ENCODE data around the gene CTBP2.
"Not testable (repeated sequence)": the region's sequence is repeated elsewhere in the genome, so short reads cannot be mapped to it uniquely, and the experiment has no call there.

The CTBP2 gene

GRCh38 chr10:125179107-125179506, 18.7 kb upstream of the CTBP2 start:
- DNase-seq, result not testable (repeated sequence)

- no peak for DNase-seq
Observed at GRCh38 chr10:125177641-125178640, 17.6 kb upstream of the CTBP2 start.

GRCh38 chr10:125175807-125176206, 15.4 kb upstream of the CTBP2 start:
- DNase-seq, result no peak

GRCh38 chr10:125174360-125174759, 14.0 kb upstream of the CTBP2 start:
- DNase-seq, result no peak

GRCh38 chr10:125172694-125173093, 12.3 kb upstream of the CTBP2 start:
- no peak for DNase-seq

- no peak for DNase-seq
Observed at GRCh38 chr10:125171402-125172306, 11.3 kb upstream of the CTBP2 start.

GRCh38 chr10:125169915-125170314, 9.6 kb upstream of the CTBP2 start:
- no peak for DNase-seq

- no peak for DNase-seq
Observed at GRCh38 chr10:125169279-125169678, 8.9 kb upstream of the CTBP2 start.

- DNase-seq, result no peak
Observed at GRCh38 chr10:125166658-125167057, 6.3 kb upstream of the CTBP2 start.

GRCh38 chr10:125165584-125166573, 5.5 kb upstream of the CTBP2 start:
- no peak for DNase-seq

GRCh38 chr10:125164421-125164820, 4.1 kb upstream of the CTBP2 start:
- DNase-seq, result no peak

- no peak for DNase-seq
Observed at GRCh38 chr10:125163803-125164202, 3.4 kb upstream of the CTBP2 start.

GRCh38 chr10:125163312-125163711, 2.9 kb upstream of the CTBP2 start:
- DNase-seq, result not testable (repeated sequence)

- DNase-seq, result no peak
Observed at GRCh38 chr10:125162120-125162931, 2.0 kb upstream of the CTBP2 start.

GRCh38 chr10:125161707-125162119, 1.4 kb upstream of the CTBP2 start:
- DNase-seq, result no peak

- DNase-seq, result no peak
Observed at GRCh38 chr10:125160856-125161706, 718 bp upstream of the CTBP2 start.

GRCh38 chr10:125159486-125159931, 854 bp downstream of the CTBP2 start:
- no peak for DNase-seq

- DNase-seq, result no peak
Observed at GRCh38 chr10:125158601-125159485, 1.5 kb downstream of the CTBP2 start.

- DNase-seq, result no peak
Observed at GRCh38 chr10:125158275-125158600, 2.1 kb downstream of the CTBP2 start.
